Peyer's patch (tissue), 4 donors: ENCODE data around the gene RPS18. TPM values are rescaled to one million over a fixed set of nuclear protein-coding genes. Genes with fewer than 3 reads are reported as not detected.
"Not testable (repeated sequence)": the region's sequence is repeated elsewhere in the genome, so short reads cannot be mapped to it uniquely, and the experiment has no call there.

Experiments used
- DNase-seq, 3 donors: peaks; one replicate each; pipeline ENCODE4 v3.0.0-alpha.2; 2017 to 2019
- H3K27ac ChIP-seq, 4 donors: fragments of 200-600 bp; sonication (generic); one replicate each; pipeline ENCODE4 v1.5.1; 2016 to 2019
- H3K27me3 ChIP-seq, 2 donors: fragments of 200-600 bp; sonication (generic); one replicate each; pipeline ENCODE4 v1.5.1; 2019
- H3K36me3 ChIP-seq, 3 donors: fragments of 200-600 bp; sonication (generic); one replicate each; pipeline ENCODE4 v1.5.1; 2016 to 2019
- H3K4me1 ChIP-seq, 4 donors: fragments of 200-600 bp; sonication (generic); one replicate each; pipeline ENCODE4 v1.5.1; 2016 to 2019
- H3K4me3 ChIP-seq, 4 donors: fragments of 200-600 bp; sonication (generic); 1 replicate in 3 of 4; 2 replicates in 1 of 4; pipeline ENCODE4 v1.5.1; 2016 to 2019; ENCODE audit warnings: mild to moderate bottlenecking in 1 of 4
- H3K9me3 ChIP-seq, 4 donors: fragments of 200-600 bp; sonication (generic); one replicate each; pipeline ENCODE4 v1.5.1; 2016 to 2019; ENCODE audit warnings: mild to moderate bottlenecking in 1 of 4
- POLR2A ChIP-seq, 2 donors: fragments of 450-650 bp; IDR thresholded peaks; one replicate each; pipeline ENCODE4 v1.5.1; 2017; ENCODE audit warnings: antibody characterized with exemption in 2 of 2, mild to moderate bottlenecking in 2 of 2, moderate library complexity in 2 of 2
- total RNA-seq, 4 donors: library from RNA; depleted of rRNA; stranded (reverse); fragments of >200 nt; gene quantifications; one replicate each; pipeline ENCODE4 v1.1.0, GENCODE V29; 2016
- TF ChIP-seq, protein P1 (sequence below), 6 experiments: fragments of 450-650 bp in 4 of 6; fragments of 200-600 bp in 2 of 6; sonication (generic) in 1 of 6; IDR thresholded peaks; one replicate each; pipeline ENCODE4 v1.5.1; 2017 to 2019; ENCODE audit warnings: antibody characterized with exemption in 6 of 6, mild to moderate bottlenecking in 3 of 6, moderate library complexity in 1 of 6

Gene RPS18
- total RNA-seq, 4 donors from 2014 or later, result 697 to 1,875 (median 903) TPM

DNA sequence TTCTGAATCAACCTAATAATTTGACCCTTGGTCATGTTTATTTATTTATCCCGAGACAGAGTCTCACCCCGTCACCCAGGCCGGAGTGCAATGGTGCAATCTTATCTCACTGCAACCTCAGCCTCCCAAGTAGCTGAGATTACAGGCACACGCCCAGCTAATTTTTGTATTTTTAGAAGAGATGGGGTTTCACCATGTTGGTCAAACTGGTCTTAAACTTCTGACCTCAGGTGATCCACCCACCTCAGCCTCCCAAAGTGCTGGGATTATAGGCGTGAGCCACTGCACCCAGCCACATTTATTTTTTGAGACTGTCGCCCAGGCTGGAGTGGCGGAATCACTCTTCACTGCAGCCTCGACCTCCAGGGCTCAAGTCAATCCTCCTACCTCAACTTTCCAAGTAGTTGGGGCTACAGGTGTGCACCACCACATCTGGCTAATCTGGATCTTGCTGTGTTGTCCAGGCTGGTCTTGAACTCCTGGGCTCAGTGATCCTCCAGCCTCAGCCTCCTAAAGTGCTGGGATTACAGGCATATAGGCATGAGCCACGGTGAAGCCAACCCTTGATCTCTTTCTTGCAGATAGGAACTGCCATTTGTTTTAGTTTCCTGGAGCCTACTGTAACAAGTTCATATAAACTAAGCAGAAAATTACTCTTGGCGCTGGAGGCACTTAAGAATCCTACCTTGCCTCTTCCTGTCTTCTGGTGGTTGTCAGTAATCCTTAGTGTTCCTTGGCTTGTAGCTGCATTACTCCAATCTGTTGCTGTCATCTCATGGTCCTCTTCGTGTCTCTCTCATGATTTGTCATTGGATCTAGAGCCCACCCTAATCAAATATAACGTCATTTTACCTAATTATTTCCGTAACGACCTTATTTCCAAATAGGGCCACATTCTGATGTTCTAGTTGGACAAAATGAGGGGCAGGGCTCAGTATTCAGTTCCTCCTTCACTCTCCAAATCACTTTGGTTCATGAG, 2.3 kb downstream of the RPS18 start:
- peak overlapping the region in 1 of 4 donors; percentile 2 for H3K4me3 ChIP-seq
- DNase-seq, result no peak
- no peaks in the 10 kb centered on the region for H3K9me3 ChIP-seq
- TF ChIP-seq, protein P1, sequence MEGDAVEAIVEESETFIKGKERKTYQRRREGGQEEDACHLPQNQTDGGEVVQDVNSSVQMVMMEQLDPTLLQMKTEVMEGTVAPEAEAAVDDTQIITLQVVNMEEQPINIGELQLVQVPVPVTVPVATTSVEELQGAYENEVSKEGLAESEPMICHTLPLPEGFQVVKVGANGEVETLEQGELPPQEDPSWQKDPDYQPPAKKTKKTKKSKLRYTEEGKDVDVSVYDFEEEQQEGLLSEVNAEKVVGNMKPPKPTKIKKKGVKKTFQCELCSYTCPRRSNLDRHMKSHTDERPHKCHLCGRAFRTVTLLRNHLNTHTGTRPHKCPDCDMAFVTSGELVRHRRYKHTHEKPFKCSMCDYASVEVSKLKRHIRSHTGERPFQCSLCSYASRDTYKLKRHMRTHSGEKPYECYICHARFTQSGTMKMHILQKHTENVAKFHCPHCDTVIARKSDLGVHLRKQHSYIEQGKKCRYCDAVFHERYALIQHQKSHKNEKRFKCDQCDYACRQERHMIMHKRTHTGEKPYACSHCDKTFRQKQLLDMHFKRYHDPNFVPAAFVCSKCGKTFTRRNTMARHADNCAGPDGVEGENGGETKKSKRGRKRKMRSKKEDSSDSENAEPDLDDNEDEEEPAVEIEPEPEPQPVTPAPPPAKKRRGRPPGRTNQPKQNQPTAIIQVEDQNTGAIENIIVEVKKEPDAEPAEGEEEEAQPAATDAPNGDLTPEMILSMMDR (IDR thresholded peaks at IDR 0.05), result no peak
- H3K4me1 ChIP-seq, result peaks cover 0 to 71% (median 21%) of the 10 kb centered on the region in 4 donors
- H3K27me3 ChIP-seq, result no peaks in the 10 kb centered on the region
- peaks cover 0 to 32% (median 0%) of the 10 kb centered on the region in 3 donors for H3K36me3 ChIP-seq
- H3K27ac ChIP-seq, result peak overlapping the region in 1 of 4 donors; percentile 38

DNA sequence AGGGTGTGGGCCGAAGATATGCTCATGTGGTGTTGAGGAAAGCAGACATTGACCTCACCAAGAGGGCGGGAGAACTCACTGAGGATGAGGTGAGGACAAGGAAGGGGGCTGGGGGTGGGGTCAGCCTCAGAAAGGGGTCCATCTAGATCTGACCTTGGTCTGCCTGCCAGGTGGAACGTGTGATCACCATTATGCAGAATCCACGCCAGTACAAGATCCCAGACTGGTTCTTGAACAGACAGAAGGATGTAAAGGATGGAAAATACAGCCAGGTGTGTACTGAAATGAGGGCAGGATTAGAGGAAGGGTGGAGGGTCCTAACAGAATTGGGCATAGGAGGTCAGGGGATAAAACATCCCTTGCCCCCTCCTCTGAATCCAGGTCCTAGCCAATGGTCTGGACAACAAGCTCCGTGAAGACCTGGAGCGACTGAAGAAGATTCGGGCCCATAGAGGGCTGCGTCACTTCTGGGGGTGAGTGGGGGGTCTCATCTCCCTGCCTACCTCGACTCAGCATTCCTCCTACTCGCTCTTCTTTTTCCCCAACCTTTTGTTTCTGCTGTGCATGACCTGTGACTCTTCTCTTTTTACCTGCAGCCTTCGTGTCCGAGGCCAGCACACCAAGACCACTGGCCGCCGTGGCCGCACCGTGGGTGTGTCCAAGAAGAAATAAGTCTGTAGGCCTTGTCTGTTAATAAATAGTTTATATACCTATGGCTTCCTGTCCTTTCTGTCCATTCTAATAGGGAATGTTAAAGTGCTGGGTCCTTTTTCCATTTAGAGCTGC, 4.1 kb downstream of the RPS18 start:
- Histone ChIP-seq H3K4me3 (peak overlapping the region in 2 of 4 donors; percentile 66 to 84), H3K4me1 (peaks cover 0 to 57% (median 21%) of the 10 kb centered on the region in 4 donors), H3K36me3 (peaks cover 0 to 40% (median 0%) of the 10 kb centered on the region in 3 donors), H3K27ac (peak overlapping the region; percentile 88 to 97 (median 90))
- not testable (repeated sequence) for H3K9me3 ChIP-seq, H3K27me3 ChIP-seq, DNase-seq

GRCh38 chr6:33276581-33276863, 4.6 kb downstream of the RPS18 start:
- TF ChIP-seq POLR2A (IDR thresholded peaks at IDR 0.05), result no peak
- TF ChIP-seq, protein P1 (IDR thresholded peaks at IDR 0.05), result no peak
- Histone ChIP-seq H3K4me3 (peak overlapping the region; percentile 66 to 84 (median 71)), H3K9me3 (no peaks in the 10 kb centered on the region), H3K4me1 (peaks cover 0 to 56% (median 21%) of the 10 kb centered on the region in 4 donors), H3K27ac (peak overlapping the region; percentile 88 to 97 (median 90)), H3K36me3 (peaks cover 0 to 40% (median 0%) of the 10 kb centered on the region in 3 donors), H3K27me3 (no peaks in the 10 kb centered on the region)
- no peak for DNase-seq

DNA sequence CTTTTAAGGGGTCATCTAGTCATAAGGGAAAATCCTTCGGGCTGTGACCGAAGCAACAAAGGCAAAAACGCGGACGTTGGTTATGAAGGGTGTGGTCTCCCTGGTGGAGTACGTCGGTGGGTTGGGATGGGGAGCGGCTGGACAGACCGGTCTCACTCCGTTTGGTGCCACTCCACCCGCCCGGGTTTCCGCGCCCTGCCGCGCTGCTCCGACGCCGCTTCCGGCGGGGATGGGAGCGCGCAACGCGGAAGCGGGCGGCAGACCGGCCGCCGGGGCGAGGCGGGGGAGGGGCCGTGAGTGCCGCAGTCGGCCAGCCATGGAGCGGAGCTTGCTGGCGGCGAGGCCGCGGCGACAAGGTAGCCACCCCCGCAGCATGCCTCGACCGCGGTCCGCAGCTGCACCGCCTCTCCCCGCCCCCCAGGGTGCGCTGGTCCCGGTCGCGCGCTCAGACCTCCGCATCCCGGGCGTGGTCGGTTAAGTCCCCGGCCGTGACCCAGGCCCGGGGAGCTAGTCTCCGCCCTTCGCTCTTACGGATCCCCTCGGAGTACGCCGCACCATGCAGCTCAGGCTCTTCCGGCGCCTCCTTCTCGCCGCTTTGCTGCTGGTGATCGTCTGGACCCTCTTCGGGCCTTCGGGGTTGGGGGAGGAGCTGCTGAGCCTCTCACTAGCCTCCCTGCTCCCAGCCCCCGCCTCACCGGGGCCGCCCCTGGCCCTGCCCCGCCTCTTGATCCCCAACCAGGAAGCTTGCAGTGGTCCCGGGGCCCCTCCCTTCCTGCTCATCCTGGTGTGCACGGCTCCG, 5.2 kb downstream of the RPS18 start, which contains the start of gene B3GALT4:
TSS of gene B3GALT4 (plus strand) at position 260 of the 799 bp plus-strand sequence. CDS start at position 557, 297 bp downstream.
- DNase-seq, result peak; percentile 87 to 91 (median 90)
- peak within 1 kb of the TSS; percentile 88 to 97 (median 90) for H3K27ac ChIP-seq
- H3K4me1 ChIP-seq, result peaks cover 0 to 56% (median 21%) of the 10 kb centered on the region in 4 donors
- no peaks in the 10 kb centered on the region for H3K9me3 ChIP-seq
- peak within 1 kb of the TSS; percentile 66 to 84 (median 71) for H3K4me3 ChIP-seq
- peaks cover 0 to 40% (median 0%) of the 10 kb centered on the region in 3 donors for H3K36me3 ChIP-seq
- TF ChIP-seq, protein P1 (IDR thresholded peaks at IDR 0.05), result peak in 5 of 6 experiments; percentile 46 to 65 (median 52)
- peak; percentile 70 to 88 for TF ChIP-seq POLR2A (IDR thresholded peaks at IDR 0.05)
- no peaks in the 10 kb centered on the region for H3K27me3 ChIP-seq

- Histone ChIP-seq H3K9me3 (no peaks in the 10 kb centered on the region), H3K36me3 (peaks cover 0 to 40% (median 0%) of the 10 kb centered on the region in 3 donors), H3K4me3 (peak overlapping the region; percentile 66 to 84 (median 71)), H3K27me3 (no peaks in the 10 kb centered on the region), H3K4me1 (peaks cover 0 to 52% (median 19%) of the 10 kb centered on the region in 4 donors), H3K27ac (peak overlapping the region; percentile 88 to 97 (median 90))
- TF ChIP-seq POLR2A (IDR thresholded peaks at IDR 0.05), result no peak
- TF ChIP-seq, protein P1 (IDR thresholded peaks at IDR 0.05), result peak in 1 of 6 experiments; percentile 19
- DNase-seq, result peak in 2 of 3 donors; percentile 79
Observed at GRCh38 chr6:33277663-33278391, 6.0 kb downstream of the RPS18 start.
